AG09319 (cell line): ENCODE measurements around the gene KRTAP10-2.

Experiments used
- DNase-seq: peaks from one replicate; pipeline ENCODE4 v3.0.0-alpha.2; 2010; ENCODE audit warnings: low read depth; ENCODE audit errors: extremely low read depth
- CTCF ChIP-seq: IDR thresholded peaks from 2 replicates; pipeline ENCODE4 v1.5.1; 2011; ENCODE audit warnings: low read depth, mild to moderate bottlenecking, inconsistent platforms, low read length, moderate library complexity

KRTAP10-2 gene

GRCh38 chr21:44523567-44524413 is 27.5 kb downstream of the KRTAP10-2 start:
- DNase-seq: no peak
- no peak for TF ChIP-seq CTCF

GRCh38 chr21:44522753-44523204 is 28.5 kb downstream of the KRTAP10-2 start:
- DNase-seq: no peak
- TF ChIP-seq CTCF: no peak

- TF ChIP-seq CTCF: no peak
- DNase-seq: no peak
These were observed 29.2 kb downstream of the KRTAP10-2 start for GRCh38 chr21:44521928-44522752.

GRCh38 chr21:44521301-44521927 is 29.9 kb downstream of the KRTAP10-2 start:
- DNase-seq: no peak

GRCh38 chr21:44520326-44521300 is 30.7 kb downstream of the KRTAP10-2 start:
- TF ChIP-seq CTCF: no peak
- no peak for DNase-seq

More at GRCh38 chr21:44521301-44521927, 29.9 kb downstream of the KRTAP10-2 start:
- TF ChIP-seq CTCF: no peak

GRCh38 chr21:44519346-44520325 is 31.7 kb downstream of the KRTAP10-2 start:
- TF ChIP-seq CTCF: no peak
- DNase-seq: no peak
